HEK293 (cell line): Measurements from ENCODE around the gene CATSPERD.

Experiments
- BCL11B ChIP-seq: fragments of 450-650 bp; formaldehyde crosslinking; IDR thresholded peaks from 2 replicates; pipeline ENCODE4 v1.5.1; 2016; ENCODE audit warnings: low read depth, missing biosample characterization, missing genetic modification characterization
- KLF7 ChIP-seq: fragments of 450-650 bp; formaldehyde crosslinking; IDR thresholded peaks from 2 replicates; pipeline ENCODE4 v1.5.1; 2016; ENCODE audit warnings: missing biosample characterization, missing genetic modification characterization, borderline replicate concordance
- OSR2 ChIP-seq: fragments of 450-650 bp; formaldehyde crosslinking; IDR thresholded peaks from 2 replicates; pipeline ENCODE4 v1.5.1; 2016; ENCODE audit warnings: missing biosample characterization, missing genetic modification characterization
- ZBTB21 ChIP-seq: fragments of 450-650 bp; formaldehyde crosslinking; IDR thresholded peaks from 2 replicates; pipeline ENCODE4 v1.5.1; 2017; ENCODE audit warnings: missing biosample characterization, missing genetic modification characterization
- ZFP41 ChIP-seq: fragments of 450-650 bp; formaldehyde crosslinking; IDR thresholded peaks from 2 replicates; pipeline ENCODE4 v1.5.1; 2016; ENCODE audit warnings: missing biosample characterization, missing genetic modification characterization, borderline replicate concordance
- ZNF112 ChIP-seq: fragments of 450-650 bp; formaldehyde crosslinking; IDR thresholded peaks from 2 replicates; pipeline ENCODE4 v1.5.0; 2017; ENCODE audit warnings: missing biosample characterization, missing genetic modification characterization
- ZNF114 ChIP-seq: fragments of 450-650 bp; formaldehyde crosslinking; IDR thresholded peaks from 2 replicates; pipeline ENCODE4 v1.5.0; 2017; ENCODE audit warnings: missing biosample characterization, missing genetic modification characterization
- ZNF155 ChIP-seq: fragments of 450-650 bp; formaldehyde crosslinking; IDR thresholded peaks from 2 replicates; pipeline ENCODE4 v1.5.1; 2016; ENCODE audit warnings: missing biosample characterization, missing genetic modification characterization
- ZNF248 ChIP-seq: fragments of 450-650 bp; formaldehyde crosslinking; IDR thresholded peaks from 2 replicates; pipeline ENCODE4 v1.5.1; 2017; ENCODE audit warnings: missing biosample characterization, missing genetic modification characterization
- ZNF366 ChIP-seq: fragments of 450-650 bp; formaldehyde crosslinking; conservative IDR thresholded peaks from 2 replicates; pipeline ENCODE4 v1.5.1; 2016; ENCODE audit warnings: missing biosample characterization, missing genetic modification characterization
- ZNF394 ChIP-seq: fragments of 450-650 bp; formaldehyde crosslinking; IDR thresholded peaks from 2 replicates; pipeline ENCODE4 v1.5.1; 2016; ENCODE audit warnings: missing biosample characterization, missing genetic modification characterization, mild to moderate bottlenecking, moderate library complexity, borderline replicate concordance
- ZNF433 ChIP-seq: fragments of 450-650 bp; formaldehyde crosslinking; IDR thresholded peaks from 2 replicates; pipeline ENCODE4 v1.5.1; 2016; ENCODE audit warnings: missing biosample characterization, missing genetic modification characterization, low read depth
- ZNF548 ChIP-seq: fragments of 450-650 bp; formaldehyde crosslinking; IDR thresholded peaks from 2 replicates; pipeline ENCODE4 v1.5.1; 2016; ENCODE audit warnings: missing biosample characterization, missing genetic modification characterization
- ZNF549 ChIP-seq: fragments of 450-650 bp; IDR thresholded peaks from 2 replicates; pipeline ENCODE4 v1.5.1; 2018; ENCODE audit warnings: missing biosample characterization, missing genetic modification characterization, mild to moderate bottlenecking, inconsistent platforms, moderate library complexity
- ZNF660 ChIP-seq: fragments of 450-650 bp; IDR thresholded peaks from 2 replicates; pipeline ENCODE4 v1.5.1; 2018; ENCODE audit warnings: missing biosample characterization, mild to moderate bottlenecking, missing genetic modification characterization
- ZNF701 ChIP-seq: fragments of 450-650 bp; formaldehyde crosslinking; IDR thresholded peaks from 2 replicates; pipeline ENCODE4 v1.5.1; 2016; ENCODE audit warnings: missing biosample characterization, missing genetic modification characterization
- ZNF791 ChIP-seq: fragments of 450-650 bp; formaldehyde crosslinking; IDR thresholded peaks from 2 replicates; pipeline ENCODE4 v1.5.1; 2016; ENCODE audit warnings: missing biosample characterization, missing genetic modification characterization
- TF ChIP-seq, protein P1 (sequence below): fragments of 450-650 bp; formaldehyde crosslinking; IDR thresholded peaks from 2 replicates; pipeline ENCODE4 v1.5.1; 2016; ENCODE audit warnings: missing biosample characterization, missing genetic modification characterization
- TF ChIP-seq, protein P2 (sequence below): fragments of 450-650 bp; formaldehyde crosslinking; IDR thresholded peaks from 2 replicates; pipeline ENCODE4 v1.5.1; 2016; ENCODE audit warnings: missing biosample characterization, missing genetic modification characterization
- TF ChIP-seq, protein P3 (sequence below): fragments of 450-650 bp; formaldehyde crosslinking; IDR thresholded peaks from 2 replicates; pipeline ENCODE4 v1.5.1; 2017; ENCODE audit warnings: missing biosample characterization, missing genetic modification characterization
- TF ChIP-seq, protein P4 (sequence below): fragments of 450-650 bp; formaldehyde crosslinking; IDR thresholded peaks from 2 replicates; pipeline ENCODE4 v1.5.1; 2017; ENCODE audit warnings: missing biosample characterization, missing genetic modification characterization
- TF ChIP-seq, protein P5 (sequence below): fragments of 450-650 bp; formaldehyde crosslinking; IDR thresholded peaks from 2 replicates; pipeline ENCODE4 v1.5.1; 2016; ENCODE audit warnings: missing biosample characterization, missing genetic modification characterization
- TF ChIP-seq, protein P6 (sequence below): fragments of 450-650 bp; formaldehyde crosslinking; IDR thresholded peaks from 2 replicates; pipeline ENCODE4 v1.5.1; 2016; ENCODE audit warnings: missing biosample characterization, missing genetic modification characterization

The CATSPERD gene

DNA sequence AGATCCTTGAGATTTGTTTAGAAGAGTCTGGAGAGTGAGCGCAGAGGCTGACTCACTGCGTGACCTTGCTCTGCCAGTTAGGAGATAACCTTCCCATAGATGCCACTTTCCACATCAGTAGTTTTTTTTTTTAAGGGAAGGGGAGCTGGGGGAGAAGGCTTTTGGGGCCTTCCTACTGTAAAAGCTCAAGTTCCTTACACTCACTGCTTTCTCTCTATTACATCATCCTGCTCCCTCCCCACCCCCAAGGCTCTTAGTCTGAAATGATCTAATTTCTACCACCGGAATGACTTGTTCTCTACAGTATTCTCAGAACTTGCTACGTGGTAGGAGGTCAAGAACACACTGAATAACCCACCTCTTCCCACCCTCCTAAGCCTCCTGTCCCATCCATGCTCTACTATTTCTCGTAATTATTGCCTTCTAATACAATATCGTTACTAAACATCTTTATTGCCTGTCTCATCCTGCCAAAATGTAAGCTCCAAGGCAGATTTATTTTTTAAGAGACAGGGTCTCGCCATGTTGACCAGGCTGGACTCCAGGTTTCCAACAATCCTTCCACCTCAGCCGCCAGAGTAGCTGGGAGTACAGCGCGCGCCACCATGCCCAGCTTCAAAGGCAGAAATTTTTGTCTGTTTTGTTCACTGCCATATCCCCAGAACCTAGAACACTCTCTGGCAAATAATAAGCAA, 1.7 kb upstream of the CATSPERD start (continued):
- TF ChIP-seq ZNF114 (tag by site-specific recombination) (no peak), ZNF366 (peak; percentile 76), ZNF155 (tag by site-specific recombination) (no peak), KLF7 (no peak), ZBTB21 (peak; percentile 85), ZNF112 (no peak), ZNF248 (no peak), ZNF394 (tag by site-specific recombination) (peak; percentile 70), OSR2 (tag by site-specific recombination) (peak; percentile 62), ZFP41 (tag by site-specific recombination) (no peak), ZNF433 (tag by site-specific recombination) (no peak), BCL11B (tag by site-specific recombination) (no peak), ZNF548 (tag by site-specific recombination) (no peak), ZNF701 (tag by site-specific recombination) (no peak), ZNF791 (tag by site-specific recombination) (no peak), ZNF660 (tag by site-specific recombination) (peak; percentile 89; the same call in 1 of the 2 replicates), ZNF549 (tag by site-specific recombination) (no peak)
- TF ChIP-seq, protein P1, sequence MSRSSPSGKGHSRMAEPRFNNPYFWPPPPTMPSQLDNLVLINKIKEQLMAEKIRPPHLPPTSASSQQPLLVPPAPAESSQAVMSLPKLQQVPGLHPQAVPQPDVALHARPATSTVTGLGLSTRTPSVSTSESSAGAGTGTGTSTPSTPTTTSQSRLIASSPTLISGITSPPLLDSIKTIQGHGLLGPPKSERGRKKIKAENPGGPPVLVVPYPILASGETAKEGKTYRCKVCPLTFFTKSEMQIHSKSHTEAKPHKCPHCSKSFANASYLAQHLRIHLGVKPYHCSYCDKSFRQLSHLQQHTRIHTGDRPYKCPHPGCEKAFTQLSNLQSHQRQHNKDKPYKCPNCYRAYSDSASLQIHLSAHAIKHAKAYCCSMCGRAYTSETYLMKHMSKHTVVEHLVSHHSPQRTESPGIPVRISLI (tag by site-specific recombination) = peak; percentile 76
- TF ChIP-seq, protein P2, sequence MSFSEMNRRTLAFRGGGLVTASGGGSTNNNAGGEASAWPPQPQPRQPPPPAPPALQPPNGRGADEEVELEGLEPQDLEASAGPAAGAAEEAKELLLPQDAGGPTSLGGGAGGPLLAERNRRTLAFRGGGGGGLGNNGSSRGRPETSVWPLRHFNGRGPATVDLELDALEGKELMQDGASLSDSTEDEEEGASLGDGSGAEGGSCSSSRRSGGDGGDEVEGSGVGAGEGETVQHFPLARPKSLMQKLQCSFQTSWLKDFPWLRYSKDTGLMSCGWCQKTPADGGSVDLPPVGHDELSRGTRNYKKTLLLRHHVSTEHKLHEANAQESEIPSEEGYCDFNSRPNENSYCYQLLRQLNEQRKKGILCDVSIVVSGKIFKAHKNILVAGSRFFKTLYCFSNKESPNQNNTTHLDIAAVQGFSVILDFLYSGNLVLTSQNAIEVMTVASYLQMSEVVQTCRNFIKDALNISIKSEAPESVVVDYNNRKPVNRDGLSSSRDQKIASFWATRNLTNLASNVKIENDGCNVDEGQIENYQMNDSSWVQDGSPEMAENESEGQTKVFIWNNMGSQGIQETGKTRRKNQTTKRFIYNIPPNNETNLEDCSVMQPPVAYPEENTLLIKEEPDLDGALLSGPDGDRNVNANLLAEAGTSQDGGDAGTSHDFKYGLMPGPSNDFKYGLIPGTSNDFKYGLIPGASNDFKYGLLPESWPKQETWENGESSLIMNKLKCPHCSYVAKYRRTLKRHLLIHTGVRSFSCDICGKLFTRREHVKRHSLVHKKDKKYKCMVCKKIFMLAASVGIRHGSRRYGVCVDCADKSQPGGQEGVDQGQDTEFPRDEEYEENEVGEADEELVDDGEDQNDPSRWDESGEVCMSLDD = peak; percentile 65; the same call in 1 of the 2 replicates
- TF ChIP-seq, protein P3, sequence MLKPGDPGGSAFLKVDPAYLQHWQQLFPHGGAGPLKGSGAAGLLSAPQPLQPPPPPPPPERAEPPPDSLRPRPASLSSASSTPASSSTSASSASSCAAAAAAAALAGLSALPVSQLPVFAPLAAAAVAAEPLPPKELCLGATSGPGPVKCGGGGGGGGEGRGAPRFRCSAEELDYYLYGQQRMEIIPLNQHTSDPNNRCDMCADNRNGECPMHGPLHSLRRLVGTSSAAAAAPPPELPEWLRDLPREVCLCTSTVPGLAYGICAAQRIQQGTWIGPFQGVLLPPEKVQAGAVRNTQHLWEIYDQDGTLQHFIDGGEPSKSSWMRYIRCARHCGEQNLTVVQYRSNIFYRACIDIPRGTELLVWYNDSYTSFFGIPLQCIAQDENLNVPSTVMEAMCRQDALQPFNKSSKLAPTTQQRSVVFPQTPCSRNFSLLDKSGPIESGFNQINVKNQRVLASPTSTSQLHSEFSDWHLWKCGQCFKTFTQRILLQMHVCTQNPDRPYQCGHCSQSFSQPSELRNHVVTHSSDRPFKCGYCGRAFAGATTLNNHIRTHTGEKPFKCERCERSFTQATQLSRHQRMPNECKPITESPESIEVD (tag by site-specific recombination) = peak; percentile 58
- TF ChIP-seq, protein P4, sequence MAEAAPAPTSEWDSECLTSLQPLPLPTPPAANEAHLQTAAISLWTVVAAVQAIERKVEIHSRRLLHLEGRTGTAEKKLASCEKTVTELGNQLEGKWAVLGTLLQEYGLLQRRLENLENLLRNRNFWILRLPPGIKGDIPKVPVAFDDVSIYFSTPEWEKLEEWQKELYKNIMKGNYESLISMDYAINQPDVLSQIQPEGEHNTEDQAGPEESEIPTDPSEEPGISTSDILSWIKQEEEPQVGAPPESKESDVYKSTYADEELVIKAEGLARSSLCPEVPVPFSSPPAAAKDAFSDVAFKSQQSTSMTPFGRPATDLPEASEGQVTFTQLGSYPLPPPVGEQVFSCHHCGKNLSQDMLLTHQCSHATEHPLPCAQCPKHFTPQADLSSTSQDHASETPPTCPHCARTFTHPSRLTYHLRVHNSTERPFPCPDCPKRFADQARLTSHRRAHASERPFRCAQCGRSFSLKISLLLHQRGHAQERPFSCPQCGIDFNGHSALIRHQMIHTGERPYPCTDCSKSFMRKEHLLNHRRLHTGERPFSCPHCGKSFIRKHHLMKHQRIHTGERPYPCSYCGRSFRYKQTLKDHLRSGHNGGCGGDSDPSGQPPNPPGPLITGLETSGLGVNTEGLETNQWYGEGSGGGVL (tag by site-specific recombination) = peak; percentile 96
- TF ChIP-seq, protein P5, sequence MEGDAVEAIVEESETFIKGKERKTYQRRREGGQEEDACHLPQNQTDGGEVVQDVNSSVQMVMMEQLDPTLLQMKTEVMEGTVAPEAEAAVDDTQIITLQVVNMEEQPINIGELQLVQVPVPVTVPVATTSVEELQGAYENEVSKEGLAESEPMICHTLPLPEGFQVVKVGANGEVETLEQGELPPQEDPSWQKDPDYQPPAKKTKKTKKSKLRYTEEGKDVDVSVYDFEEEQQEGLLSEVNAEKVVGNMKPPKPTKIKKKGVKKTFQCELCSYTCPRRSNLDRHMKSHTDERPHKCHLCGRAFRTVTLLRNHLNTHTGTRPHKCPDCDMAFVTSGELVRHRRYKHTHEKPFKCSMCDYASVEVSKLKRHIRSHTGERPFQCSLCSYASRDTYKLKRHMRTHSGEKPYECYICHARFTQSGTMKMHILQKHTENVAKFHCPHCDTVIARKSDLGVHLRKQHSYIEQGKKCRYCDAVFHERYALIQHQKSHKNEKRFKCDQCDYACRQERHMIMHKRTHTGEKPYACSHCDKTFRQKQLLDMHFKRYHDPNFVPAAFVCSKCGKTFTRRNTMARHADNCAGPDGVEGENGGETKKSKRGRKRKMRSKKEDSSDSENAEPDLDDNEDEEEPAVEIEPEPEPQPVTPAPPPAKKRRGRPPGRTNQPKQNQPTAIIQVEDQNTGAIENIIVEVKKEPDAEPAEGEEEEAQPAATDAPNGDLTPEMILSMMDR (tag by site-specific recombination) = no peak
- TF ChIP-seq, protein P6, sequence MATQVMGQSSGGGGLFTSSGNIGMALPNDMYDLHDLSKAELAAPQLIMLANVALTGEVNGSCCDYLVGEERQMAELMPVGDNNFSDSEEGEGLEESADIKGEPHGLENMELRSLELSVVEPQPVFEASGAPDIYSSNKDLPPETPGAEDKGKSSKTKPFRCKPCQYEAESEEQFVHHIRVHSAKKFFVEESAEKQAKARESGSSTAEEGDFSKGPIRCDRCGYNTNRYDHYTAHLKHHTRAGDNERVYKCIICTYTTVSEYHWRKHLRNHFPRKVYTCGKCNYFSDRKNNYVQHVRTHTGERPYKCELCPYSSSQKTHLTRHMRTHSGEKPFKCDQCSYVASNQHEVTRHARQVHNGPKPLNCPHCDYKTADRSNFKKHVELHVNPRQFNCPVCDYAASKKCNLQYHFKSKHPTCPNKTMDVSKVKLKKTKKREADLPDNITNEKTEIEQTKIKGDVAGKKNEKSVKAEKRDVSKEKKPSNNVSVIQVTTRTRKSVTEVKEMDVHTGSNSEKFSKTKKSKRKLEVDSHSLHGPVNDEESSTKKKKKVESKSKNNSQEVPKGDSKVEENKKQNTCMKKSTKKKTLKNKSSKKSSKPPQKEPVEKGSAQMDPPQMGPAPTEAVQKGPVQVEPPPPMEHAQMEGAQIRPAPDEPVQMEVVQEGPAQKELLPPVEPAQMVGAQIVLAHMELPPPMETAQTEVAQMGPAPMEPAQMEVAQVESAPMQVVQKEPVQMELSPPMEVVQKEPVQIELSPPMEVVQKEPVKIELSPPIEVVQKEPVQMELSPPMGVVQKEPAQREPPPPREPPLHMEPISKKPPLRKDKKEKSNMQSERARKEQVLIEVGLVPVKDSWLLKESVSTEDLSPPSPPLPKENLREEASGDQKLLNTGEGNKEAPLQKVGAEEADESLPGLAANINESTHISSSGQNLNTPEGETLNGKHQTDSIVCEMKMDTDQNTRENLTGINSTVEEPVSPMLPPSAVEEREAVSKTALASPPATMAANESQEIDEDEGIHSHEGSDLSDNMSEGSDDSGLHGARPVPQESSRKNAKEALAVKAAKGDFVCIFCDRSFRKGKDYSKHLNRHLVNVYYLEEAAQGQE (tag by site-specific recombination) = peak; percentile 12; the same call in 1 of the 2 replicates
